ENCODE measurements around the gene ZNF784.

ZNF784 gene

GRCh38 chr19:55624109-55625003, at the start of gene ZNF784:
Gene ZNF784, minus strand, starts transcription at chr19:55624566. Its CDS starts 5 bp downstream, at chr19:55624561.
- peak; percentile 67 to 98 (median 89) for DNase-seq

- DNase-seq: no peak
Observed at GRCh38 chr19:55673889-55674288, 49.5 kb upstream of the ZNF784 start.

- DNase-seq: no peak
Observed at GRCh38 chr19:55673465-55673864, 49.1 kb upstream of the ZNF784 start.

GRCh38 chr19:55672418-55672817, 48.1 kb upstream of the ZNF784 start:
- no peak for DNase-seq

- no peak for DNase-seq
Observed at GRCh38 chr19:55671054-55671378, 46.6 kb upstream of the ZNF784 start.

- peak in 18 of 51 donors; percentile 2 to 36 (median 14) for DNase-seq
Observed at GRCh38 chr19:55670280-55671053, 46.1 kb upstream of the ZNF784 start.

GRCh38 chr19:55669418-55670279, 45.3 kb upstream of the ZNF784 start:
- no peak for DNase-seq

GRCh38 chr19:55668603-55669348, 44.4 kb upstream of the ZNF784 start:
- DNase-seq: no peak

GRCh38 chr19:55667958-55668357, 43.6 kb upstream of the ZNF784 start:
- no peak for DNase-seq

- DNase-seq: no peak
Observed at GRCh38 chr19:55667511-55667910, 43.1 kb upstream of the ZNF784 start.

- no peak for DNase-seq
Observed at GRCh38 chr19:55667006-55667381, 42.6 kb upstream of the ZNF784 start.

GRCh38 chr19:55666343-55667005, 42.1 kb upstream of the ZNF784 start:
- no peak for DNase-seq

GRCh38 chr19:55663846-55664536, 39.6 kb upstream of the ZNF784 start:
- no peak for DNase-seq

GRCh38 chr19:55661826-55662225, 37.5 kb upstream of the ZNF784 start:
- DNase-seq: no peak

GRCh38 chr19:55660991-55661390, 36.6 kb upstream of the ZNF784 start:
- no peak for DNase-seq

- DNase-seq: no peak
Observed at GRCh38 chr19:55660404-55660803, 36.0 kb upstream of the ZNF784 start.

- DNase-seq: no peak
Observed at GRCh38 chr19:55659822-55660221, 35.5 kb upstream of the ZNF784 start.

- no peak for DNase-seq
Observed at GRCh38 chr19:55658846-55659459, 34.6 kb upstream of the ZNF784 start.

GRCh38 chr19:55656988-55657747, 32.8 kb upstream of the ZNF784 start:
- DNase-seq: no peak

Measured in hypothalamus (tissue), 51 donors.